GM21360 (cell line): ENCODE data around the gene RNF13.
"Not testable (repeated sequence)": the region's sequence is repeated elsewhere in the genome, so short reads cannot be mapped to it uniquely, and the experiment has no call there.

Experiments
- ATAC-seq: cut with Tn5 transposase; IDR thresholded peaks from one replicate; pipeline ENCODE4 v1.9.1; 2021; ENCODE audit warnings: mild to moderate bottlenecking, moderate library complexity; ENCODE audit not compliant: unreplicated experiment

The RNF13 gene

DNA sequence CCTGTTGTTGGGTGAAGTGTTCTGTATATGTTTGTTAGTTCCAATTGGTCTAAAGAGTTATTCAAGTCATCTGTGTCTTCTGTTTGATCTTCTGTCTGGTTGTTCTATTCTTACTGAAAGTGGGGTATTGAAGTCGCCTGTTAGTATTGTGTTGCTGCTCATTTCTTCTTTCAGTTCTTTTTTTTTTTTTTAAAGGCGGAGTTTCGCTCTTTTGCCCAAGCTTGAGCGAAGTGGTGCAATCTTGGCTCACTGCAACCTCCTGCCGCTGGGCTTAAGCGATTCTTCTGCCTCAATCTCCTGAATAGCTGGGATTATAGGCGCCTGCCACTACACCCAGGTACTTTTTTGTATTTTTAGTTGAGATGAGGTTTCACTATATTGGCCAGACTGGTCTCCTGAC, 134.2 kb downstream of the RNF13 start:
- ATAC-seq, result no peak

GRCh38 chr3:149949181-149949580, 136.2 kb downstream of the RNF13 start:
- ATAC-seq, result no peak

- no peak for ATAC-seq
These were observed 141.8 kb downstream of the RNF13 start for GRCh38 chr3:149954812-149955211.

DNA sequence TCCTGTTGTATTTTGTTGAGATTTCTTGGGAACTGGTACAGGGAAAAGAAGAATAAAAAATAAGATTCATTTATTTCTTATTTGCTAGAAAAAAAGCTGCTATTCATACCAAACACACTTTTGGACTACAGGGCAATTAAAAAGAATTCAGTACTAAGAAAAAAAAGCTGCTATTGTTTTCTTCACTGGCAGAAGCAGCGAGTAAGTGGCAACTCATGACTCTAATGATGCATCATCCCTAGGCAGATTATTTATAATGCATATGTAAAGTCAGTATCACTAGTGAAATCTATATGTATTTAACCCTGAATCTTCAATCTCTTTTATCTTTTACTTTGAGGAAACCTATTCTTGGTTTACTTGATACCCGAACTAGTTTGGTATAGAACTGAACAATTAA, 142.4 kb downstream of the RNF13 start:
- ATAC-seq, result no peak

DNA sequence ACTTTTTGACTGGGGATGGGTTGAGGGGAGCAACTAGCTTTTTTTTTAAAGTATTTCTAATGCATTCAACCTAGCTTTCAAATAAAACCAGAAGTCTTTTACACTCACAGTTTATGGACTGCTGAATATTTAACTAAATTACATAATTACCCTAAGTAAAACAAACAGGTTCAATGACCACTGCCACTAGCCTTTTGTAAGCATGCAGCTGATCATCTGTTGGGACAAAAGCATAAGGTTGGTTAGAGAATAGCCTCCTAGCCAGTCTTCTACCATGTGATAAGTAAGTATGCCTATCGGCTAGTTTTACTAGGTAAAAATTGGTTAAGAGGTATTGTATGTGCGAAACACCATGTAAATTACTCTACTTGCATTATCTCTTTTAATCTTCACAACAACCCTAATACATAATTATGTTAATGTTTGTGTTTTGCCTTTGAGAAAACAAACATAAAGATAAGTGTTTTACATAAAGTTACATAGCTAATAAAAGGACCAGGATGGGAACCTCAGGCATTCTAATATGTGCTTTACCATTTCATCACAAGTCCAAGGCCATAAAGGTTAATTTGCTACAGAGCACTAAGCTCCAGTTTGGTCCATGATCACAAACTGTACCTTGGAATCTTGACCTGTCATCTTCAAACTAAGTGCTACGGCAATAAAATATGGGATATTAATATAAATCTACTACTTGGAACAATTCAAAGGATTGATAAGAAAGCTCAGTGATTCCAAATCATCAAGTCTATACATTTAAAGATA, 144.5 kb downstream of the RNF13 start:
- ATAC-seq, result no peak

DNA sequence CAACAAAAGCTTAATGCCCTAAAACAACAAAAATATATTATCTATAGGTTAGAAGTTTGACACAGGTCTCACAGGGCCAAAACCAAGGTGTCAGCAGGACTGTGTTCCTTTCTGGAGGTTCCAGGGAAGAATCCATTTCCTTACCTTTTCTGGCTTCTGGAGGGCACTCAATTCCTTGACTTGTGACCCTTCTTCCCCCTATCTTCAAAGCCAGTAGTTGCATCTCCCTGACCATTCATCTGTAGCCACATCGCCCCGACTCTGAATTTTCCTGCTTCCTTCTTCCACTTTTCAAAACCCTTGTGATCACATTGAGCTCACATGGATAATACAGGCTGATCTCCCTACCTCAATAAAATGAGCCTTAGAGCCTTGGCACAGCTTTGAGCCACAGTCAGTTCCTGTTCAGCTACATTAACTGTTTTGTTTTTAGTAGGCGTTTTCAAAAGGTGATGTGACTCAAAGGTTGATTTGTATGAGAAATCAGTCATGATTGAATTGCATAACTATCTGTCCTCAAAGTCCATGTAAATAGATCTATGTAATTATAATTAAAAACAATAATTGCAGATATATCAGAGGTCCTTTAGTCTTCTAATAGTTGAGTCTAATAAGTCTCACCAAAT, 145.3 kb downstream of the RNF13 start:
- no peak for ATAC-seq

- no peak for ATAC-seq
These were observed 146.4 kb downstream of the RNF13 start for GRCh38 chr3:149959443-149959842.

DNA sequence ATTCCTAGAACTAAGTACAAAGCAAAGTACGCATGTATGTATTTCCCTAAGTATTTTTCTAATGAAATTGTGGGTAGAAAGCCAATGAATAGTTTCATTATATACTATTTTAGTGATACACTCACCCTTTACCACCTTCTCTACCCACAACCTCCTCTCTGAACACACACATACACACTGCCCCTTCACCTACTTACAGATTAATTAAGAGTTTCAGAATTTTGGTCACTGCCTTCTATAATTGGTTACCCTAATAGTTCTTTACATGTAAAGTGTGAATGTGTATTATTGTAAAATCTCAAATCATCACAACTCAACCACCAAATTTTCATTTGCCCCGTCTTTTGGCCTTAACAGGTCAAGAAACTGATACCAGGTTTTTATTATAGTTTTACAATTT, 150.5 kb downstream of the RNF13 start:
- no peak for ATAC-seq

GRCh38 chr3:149964291-149964690, 151.3 kb downstream of the RNF13 start:
- ATAC-seq, result no peak

DNA sequence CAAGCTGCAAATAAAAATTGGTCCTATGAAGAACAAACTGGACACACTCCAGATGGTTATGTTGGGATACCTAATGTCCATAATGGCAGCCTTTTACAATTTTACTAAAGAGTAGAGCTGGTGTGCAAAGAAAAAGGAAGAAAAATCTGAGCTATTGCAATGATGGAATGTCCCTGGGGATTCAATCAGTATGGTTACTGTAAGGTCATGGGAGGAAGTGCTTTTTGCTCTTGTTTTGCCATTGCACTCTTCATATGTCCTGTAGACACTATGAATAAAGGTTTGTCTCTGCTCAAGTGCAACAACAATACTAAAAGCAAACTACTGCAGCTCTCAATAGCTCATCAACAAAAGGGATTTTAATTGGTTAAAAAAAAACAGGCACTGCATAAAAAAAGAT, 152.3 kb downstream of the RNF13 start:
- ATAC-seq, result no peak

DNA sequence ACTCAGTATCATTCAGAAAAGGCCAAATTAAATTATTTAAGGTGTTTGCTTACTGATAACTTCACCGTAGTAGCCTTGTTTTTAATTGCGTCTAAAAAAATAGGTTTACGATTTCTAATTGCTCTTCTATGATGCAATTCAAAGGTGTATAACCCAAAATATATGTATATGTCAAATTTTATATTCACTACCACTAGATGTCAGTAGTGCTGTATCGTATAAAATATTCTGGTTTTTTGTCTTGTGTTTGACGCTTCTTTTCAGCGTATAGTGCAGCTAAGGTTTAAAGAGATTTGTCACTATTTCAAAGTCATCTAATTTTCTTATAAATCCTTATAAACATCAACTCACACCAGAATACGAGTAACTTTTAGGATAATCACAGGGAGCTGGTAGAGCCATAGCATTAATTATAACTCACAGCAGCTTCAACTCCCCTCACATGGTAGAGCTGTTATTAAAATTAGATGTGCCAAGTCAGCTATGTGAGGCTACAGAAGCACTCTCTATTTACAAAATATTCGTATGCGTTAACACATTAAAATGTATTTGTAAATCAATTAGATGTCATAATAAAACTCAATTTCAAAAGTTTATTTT, 154.2 kb downstream of the RNF13 start:
- no peak for ATAC-seq

DNA sequence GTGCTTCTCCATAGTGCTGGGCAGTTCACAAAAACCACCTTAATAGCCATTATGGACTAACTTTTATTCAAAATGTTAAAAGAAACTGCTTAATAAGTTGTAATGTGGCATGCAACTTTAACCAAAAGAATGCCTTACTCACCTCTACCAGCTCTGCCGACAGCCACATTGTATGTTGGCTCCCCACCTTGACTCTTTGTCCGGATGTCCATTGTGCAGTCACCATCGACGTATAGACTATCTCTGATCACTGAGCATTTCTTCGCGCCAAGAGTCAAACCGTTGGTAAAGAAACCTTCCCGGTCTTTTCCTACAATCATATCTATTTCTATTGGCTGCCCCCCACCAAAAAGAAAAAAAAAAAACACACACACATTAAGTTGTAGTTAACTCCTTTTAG, 155.2 kb downstream of the RNF13 start:
- no peak for ATAC-seq

DNA sequence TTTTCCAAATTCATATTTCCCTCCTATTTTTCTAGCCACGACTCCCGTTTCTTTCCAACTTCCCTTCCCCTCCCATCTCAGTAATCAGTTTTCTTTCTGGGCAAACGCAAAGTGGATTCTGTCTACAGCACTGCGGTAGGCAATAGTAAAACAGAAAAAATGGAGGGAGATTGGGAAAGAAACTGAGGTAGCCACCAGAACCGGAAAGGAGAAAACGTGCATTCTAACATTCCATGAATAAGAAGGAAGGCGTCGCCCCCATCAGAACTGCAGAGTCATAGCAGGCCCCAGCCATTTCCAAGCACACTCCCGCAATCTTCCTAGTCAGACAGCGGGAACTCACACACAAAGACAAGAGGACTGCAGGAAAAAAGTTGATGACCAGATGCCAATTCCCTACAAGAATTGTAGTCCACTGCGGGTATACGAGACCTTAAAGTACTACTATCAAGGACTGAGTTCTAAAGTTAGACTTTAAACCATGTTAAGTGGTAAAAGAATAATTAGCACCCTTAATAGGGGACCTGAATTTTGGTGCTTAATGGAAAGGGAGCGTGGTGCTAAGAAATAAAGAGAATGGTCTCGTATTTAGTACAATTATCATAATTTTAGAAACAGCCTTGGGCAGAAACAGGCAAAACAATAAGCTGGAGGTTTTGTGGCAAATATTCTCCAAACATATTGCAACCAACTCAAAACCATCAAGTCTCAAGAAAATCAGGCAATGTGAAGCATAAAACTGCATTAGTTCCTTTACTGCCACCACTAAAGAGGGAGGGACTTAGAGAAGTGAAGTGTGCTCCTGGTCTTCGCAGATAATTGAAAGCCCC, 156.3 kb downstream of the RNF13 start:
- no peak for ATAC-seq

GRCh38 chr3:149969940-149970715, 157.1 kb downstream of the RNF13 start:
- peak; percentile 55 for ATAC-seq

GRCh38 chr3:149970716-149971402, 157.8 kb downstream of the RNF13 start, which contains the start of gene PFN2:
PFN2 (minus strand) TSS chr3:149970895; CDS start chr3:149970856, 39 bp downstream.
- peak; percentile 40 for ATAC-seq

DNA sequence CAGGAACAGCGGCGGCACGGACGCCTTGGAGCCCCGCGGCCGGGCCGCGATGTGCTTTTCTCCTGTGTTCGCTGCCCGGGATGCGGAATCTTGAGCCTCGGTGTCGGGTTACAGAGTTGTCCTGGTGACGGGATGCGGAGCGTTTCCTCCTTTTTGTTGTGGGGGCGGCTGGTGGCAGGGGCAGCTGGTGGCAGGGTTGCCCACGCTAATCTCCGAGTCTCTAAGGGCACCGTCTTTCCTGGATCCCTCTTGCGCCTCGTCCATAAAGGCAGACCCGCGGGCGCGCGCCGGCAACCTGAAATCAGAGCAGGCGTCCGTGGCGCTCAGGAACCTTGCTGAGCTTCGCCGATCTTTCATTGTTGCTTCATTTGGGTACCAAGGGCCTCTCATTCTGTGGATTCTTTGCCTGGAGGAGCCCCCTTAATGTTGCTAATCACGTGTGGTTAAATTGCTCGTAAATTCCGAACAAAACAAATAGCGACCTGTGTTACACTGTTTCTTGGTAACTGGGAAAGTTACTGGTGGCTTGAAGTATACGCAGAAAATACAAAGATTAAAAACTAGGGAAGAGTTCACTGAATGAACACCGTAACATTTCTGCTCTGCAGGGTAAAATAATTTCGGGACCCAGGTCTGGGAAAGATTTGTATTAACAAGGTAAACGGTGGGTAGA, 158.5 kb downstream of the RNF13 start:
- ATAC-seq, result peak; percentile 10

DNA sequence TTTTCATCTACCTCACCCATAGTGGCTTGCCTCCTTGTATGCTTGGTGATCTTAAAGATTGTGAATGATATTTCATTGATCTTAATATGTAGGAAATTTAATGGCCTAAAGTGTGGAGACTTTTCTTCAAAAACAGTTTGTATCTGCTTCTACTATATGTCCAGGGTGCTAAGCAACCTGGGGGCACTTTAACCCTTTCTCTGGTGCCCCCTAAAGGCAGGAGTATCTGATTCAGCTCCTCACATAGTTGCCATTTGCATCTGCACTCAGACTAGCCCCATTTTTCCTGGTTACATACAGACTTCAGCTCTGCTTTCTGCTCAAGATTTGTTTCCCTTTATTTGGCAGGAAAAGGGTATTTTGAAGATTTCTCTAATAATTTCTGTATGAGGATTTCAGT, 162.9 kb downstream of the RNF13 start:
- no peak for ATAC-seq

DNA sequence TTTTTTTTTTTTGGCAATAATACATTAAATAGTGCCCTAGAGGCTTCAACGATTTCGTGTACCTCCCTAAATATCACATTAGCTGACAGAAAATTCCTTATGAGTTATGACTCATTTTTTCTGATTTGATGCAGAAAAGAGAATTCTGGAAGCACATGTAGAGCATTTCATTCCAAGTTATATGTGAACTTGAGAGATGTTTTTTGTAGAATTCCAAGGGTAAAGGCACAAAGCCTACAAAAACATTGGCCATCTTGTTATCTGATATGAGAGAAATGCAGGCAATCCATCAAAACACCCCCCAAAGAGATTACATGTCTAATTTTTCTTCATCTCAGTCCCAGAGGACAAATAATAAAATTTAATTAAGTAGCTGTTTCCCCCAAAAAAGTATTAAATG, 164.4 kb downstream of the RNF13 start:
- ATAC-seq, result no peak

DNA sequence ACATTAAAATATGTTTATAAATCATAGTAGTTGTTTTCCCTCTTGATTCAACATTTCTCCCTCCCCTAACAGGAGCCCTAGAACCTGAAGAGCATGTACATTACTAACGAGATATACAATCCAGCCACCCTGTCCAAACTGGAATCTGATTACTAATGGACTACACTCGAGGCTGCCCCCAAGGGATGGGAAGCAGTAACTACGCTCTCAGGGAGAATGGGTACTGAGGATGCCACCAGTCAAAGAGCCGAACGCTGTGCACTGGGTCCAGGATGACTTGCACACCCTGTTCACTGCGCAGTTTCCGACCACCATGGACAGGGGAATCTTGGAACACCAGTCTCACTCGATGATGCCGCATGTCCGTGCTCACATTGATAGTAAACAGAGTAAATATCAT, 169.0 kb downstream of the RNF13 start:
- ATAC-seq, result not testable (repeated sequence)
